Neural cell (in vitro differentiated cells): ENCODE data around the gene HEG1. TPM values are rescaled to one million over a fixed set of nuclear protein-coding genes. Genes with fewer than 3 reads are reported as not detected.

ENCODE experiments used
- H2AFZ ChIP-seq: fragments of 200-600, 300-800 bp; sonication (generic), shearing (Covaris generic); 2 replicates; pipeline ENCODE4 v1.6.0; 2014; ENCODE audit warnings: low read depth, mild to moderate bottlenecking, antibody characterized with exemption, low read length, moderate library complexity
- H3F3A ChIP-seq: fragments of 200-600 bp; shearing (Covaris generic); 2 replicates; pipeline ENCODE4 v1.6.1; 2016; ENCODE audit warnings: mild to moderate bottlenecking, moderate library complexity, mixed read lengths, antibody characterized with exemption, low read length; ENCODE audit not compliant: insufficient read depth, poor library complexity, severe bottlenecking
- H3K27ac ChIP-seq: fragments of 200-600, 300-800 bp; sonication (generic), shearing (Covaris generic); 2 replicates; pipeline ENCODE4 v1.5.1; 2014; ENCODE audit warnings: mild to moderate bottlenecking, low read length, moderate library complexity
- H3K27me3 ChIP-seq: fragments of 300-800, 200-600 bp; sonication (generic), shearing (Covaris generic); 2 replicates; pipeline ENCODE4 v1.6.0; 2014; ENCODE audit warnings: mild to moderate bottlenecking, low read depth, low read length, moderate library complexity; ENCODE audit not compliant: insufficient read depth
- H3K36me3 ChIP-seq: fragments of 300-800, 200-600 bp; sonication (generic), shearing (Covaris generic); 2 replicates; pipeline ENCODE4 v1.5.1; 2014; ENCODE audit warnings: mild to moderate bottlenecking, antibody characterized with exemption, low read length, moderate library complexity; ENCODE audit not compliant: insufficient read depth
- H3K4me2 ChIP-seq: fragments of 300-800, 200-600 bp; sonication (generic), shearing (Covaris generic); 2 replicates; pipeline ENCODE4 v1.6.0; 2014; ENCODE audit warnings: mild to moderate bottlenecking, low read length
- H3K4me3 ChIP-seq: fragments of 300-800, 200-600 bp; sonication (generic), shearing (Covaris generic); 2 replicates; pipeline ENCODE4 v1.5.1; 2014; ENCODE audit warnings: mild to moderate bottlenecking, low read length, moderate library complexity
- H3K79me2 ChIP-seq: fragments of 200-600 bp; shearing (Covaris generic); replicated peaks from 2 replicates; pipeline ENCODE4 v1.6.0; 2014; ENCODE audit warnings: mild to moderate bottlenecking, low read length, moderate library complexity; ENCODE audit not compliant: insufficient read depth
- H3K9ac ChIP-seq: fragments of 300-800, 200-600 bp; sonication (generic), shearing (Covaris generic); 2 replicates; pipeline ENCODE4 v1.6.1; 2016; ENCODE audit warnings: mild to moderate bottlenecking, low read length, mixed read lengths
- H3K9me2 ChIP-seq: fragments of 200-600 bp; shearing (Covaris generic); 2 replicates; pipeline ENCODE4 v1.6.1; 2016; ENCODE audit warnings: mild to moderate bottlenecking, low read length, mixed read lengths; ENCODE audit not compliant: insufficient read depth
- H3K9me3 ChIP-seq: fragments of 200-600, 300-800 bp; sonication (generic), shearing (Covaris generic); 2 replicates; pipeline ENCODE4 v1.6.1; 2016; ENCODE audit warnings: mild to moderate bottlenecking, mixed run types, low read length, moderate library complexity, mixed read lengths
- H4K20me1 ChIP-seq: fragments of 200-600 bp; shearing (Covaris generic); 2 replicates; pipeline ENCODE4 v1.6.1; 2016; ENCODE audit warnings: mild to moderate bottlenecking, mixed run types; ENCODE audit not compliant: insufficient read depth
- CTCF ChIP-seq: fragments of 450-650 bp; IDR thresholded peaks from 2 replicates; pipeline ENCODE4 v1.5.1; 2014; ENCODE audit warnings: antibody characterized with exemption, mild to moderate bottlenecking, moderate library complexity; ENCODE audit not compliant: poor library complexity, severe bottlenecking
- EZH2 ChIP-seq: fragments of 200-600, 300-800 bp; shearing (Covaris generic), sonication (generic); IDR thresholded peaks from 2 replicates; pipeline ENCODE4 v1.6.1; 2014; ENCODE audit warnings: antibody characterized with exemption, low read length, borderline replicate concordance, mild to moderate bottlenecking; ENCODE audit not compliant: insufficient read depth, poor library complexity, severe bottlenecking
- POLR2AphosphoS5 ChIP-seq: IDR thresholded peaks from 2 replicates; pipeline ENCODE4 v1.6.1; 2012
- REST ChIP-seq: IDR thresholded peaks from 2 replicates; pipeline ENCODE4 v1.6.1; 2012; ENCODE audit warnings: borderline replicate concordance
- SMC3 ChIP-seq: fragments of 450-650 bp; conservative IDR thresholded peaks from 2 replicates; pipeline ENCODE4 v1.6.1; 2014; ENCODE audit warnings: antibody characterized with exemption, mild to moderate bottlenecking, moderate library complexity; ENCODE audit not compliant: poor library complexity
- TAF1 ChIP-seq: IDR thresholded peaks from 2 replicates; pipeline ENCODE4 v1.6.1; 2012; ENCODE audit warnings: low read depth
- polyA plus RNA-seq: library from polyadenylated mRNA; depleted of rRNA; stranded (reverse); fragments of >200 nt; gene quantifications from 2 replicates; pipeline ENCODE4 v1.2.3, GENCODE V29; 2014

The HEG1 gene
- polyA plus RNA-seq, 1 donor from 2014 or later = 0.48 TPM

DNA sequence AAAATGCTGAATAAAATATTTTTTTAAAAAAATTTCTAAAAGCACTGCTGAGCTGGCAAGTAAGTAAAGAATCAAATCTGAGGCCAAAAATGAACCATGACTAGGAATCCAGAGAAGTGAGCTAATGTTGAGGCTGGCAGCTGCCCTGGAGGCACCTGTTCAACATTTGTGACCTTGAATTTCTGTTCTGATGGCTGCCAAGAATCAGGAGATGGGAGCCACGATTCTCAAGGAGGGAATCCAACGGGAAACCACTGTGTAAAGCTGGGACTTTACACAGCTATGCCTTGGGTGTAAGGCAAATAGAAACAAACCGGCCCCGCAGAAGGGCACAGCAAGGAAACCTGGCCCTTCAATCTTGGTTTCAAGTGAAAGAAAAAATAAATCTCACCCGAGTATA, 22.7 kb downstream of the HEG1 start:
- H3K4me2 ChIP-seq = no peak overlapping the region
- H3K27me3 ChIP-seq = no peaks in the 10 kb centered on the region
- no peaks in the 10 kb centered on the region for H3K9me2 ChIP-seq
- H4K20me1 ChIP-seq = no peaks in the 10 kb centered on the region
- H3K9me3 ChIP-seq = no peaks in the 10 kb centered on the region
- no peak overlapping the region for H3K27ac ChIP-seq
- H3K4me3 ChIP-seq = no peak overlapping the region
- no peak overlapping the region for H3K9ac ChIP-seq
- H3K79me2 ChIP-seq = no peaks in the 10 kb centered on the region
- H3K36me3 ChIP-seq = no peaks in the 10 kb centered on the region
- H3F3A ChIP-seq = no peaks in the 10 kb centered on the region
- no peak for TF ChIP-seq REST
- no peak overlapping the region for H2AFZ ChIP-seq

GRCh38 chr3:125032683-125033082, 23.1 kb downstream of the HEG1 start:
- Histone ChIP-seq H3K9me2 (no peaks in the 10 kb centered on the region), H3K36me3 (no peaks in the 10 kb centered on the region), H4K20me1 (no peaks in the 10 kb centered on the region), H3K4me2 (no peak overlapping the region), H3K9ac (no peak overlapping the region), H2AFZ (no peak overlapping the region), H3K79me2 (no peaks in the 10 kb centered on the region), H3K27me3 (no peaks in the 10 kb centered on the region), H3K4me3 (no peak overlapping the region), H3F3A (no peaks in the 10 kb centered on the region), H3K9me3 (no peaks in the 10 kb centered on the region), H3K27ac (no peak overlapping the region)
- TF ChIP-seq SMC3 = no peak
- TF ChIP-seq TAF1 = no peak
- no peak for TF ChIP-seq EZH2

DNA sequence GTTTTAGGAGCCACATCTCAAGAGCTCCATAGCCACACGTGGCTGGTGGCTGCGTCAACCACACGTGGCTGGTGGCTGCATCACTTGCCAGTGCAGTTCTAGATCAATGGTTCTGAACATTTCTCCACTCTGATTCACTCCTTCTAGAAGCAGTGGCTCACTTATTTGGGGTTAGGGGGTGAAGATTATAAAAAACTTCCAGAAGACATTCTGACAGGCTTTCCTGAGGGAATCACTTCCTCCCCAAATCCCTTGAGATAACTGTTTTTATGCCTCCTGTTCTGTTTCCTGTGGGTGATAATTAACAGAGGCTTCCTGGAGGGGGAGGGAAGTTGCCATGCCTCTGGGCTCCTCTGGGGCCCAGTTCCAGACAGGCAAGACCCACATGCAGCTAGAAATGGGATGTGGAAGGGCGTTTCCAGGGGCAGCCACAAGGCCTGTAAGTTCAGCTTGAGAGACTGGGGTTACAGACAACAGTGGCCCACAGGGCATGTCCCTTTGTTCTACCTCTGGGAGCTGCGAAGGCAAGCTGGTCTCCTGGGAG, 23.6 kb downstream of the HEG1 start:
- Histone ChIP-seq H4K20me1 (no peaks in the 10 kb centered on the region), H3K9ac (no peak overlapping the region), H3K9me2 (no peaks in the 10 kb centered on the region), H3K36me3 (no peaks in the 10 kb centered on the region), H3K4me3 (no peak overlapping the region), H3K79me2 (no peaks in the 10 kb centered on the region), H3K27me3 (no peaks in the 10 kb centered on the region), H2AFZ (no peak overlapping the region), H3K27ac (no peak overlapping the region), H3K4me2 (no peak overlapping the region), H3F3A (no peaks in the 10 kb centered on the region), H3K9me3 (no peaks in the 10 kb centered on the region)
- TF ChIP-seq EZH2 (no peak), CTCF (no peak), REST (no peak), POLR2AphosphoS5 (no peak)
